IgD-negative memory B cell (primary cell): Measurements from ENCODE around the gene CASS4. TPM values are rescaled to one million over a fixed set of nuclear protein-coding genes. Genes with fewer than 3 reads are reported as not detected.

Experiments
- H3K27ac Mint-ChIP-seq, 3 donors: one replicate each; pipeline ENCODE4 v1.8.0; 2020 to 2022; ENCODE audit warnings: mild to moderate bottlenecking in 3 of 3, mixed read lengths in 3 of 3, moderate library complexity in 1 of 3
- H3K27me3 Mint-ChIP-seq: one replicate; pipeline ENCODE4 v1.8.0; 2021; ENCODE audit warnings: mixed read lengths
- H3K36me3 Mint-ChIP-seq: one replicate; pipeline ENCODE4 v1.8.0; 2020; ENCODE audit warnings: mild to moderate bottlenecking, mixed read lengths
- H3K4me1 Mint-ChIP-seq, 3 donors: one replicate each; pipeline ENCODE4 v1.8.0; 2020 to 2022; ENCODE audit warnings: mixed read lengths in 3 of 3, mild to moderate bottlenecking in 1 of 3
- H3K4me3 Mint-ChIP-seq, 4 donors: one replicate each; pipeline ENCODE4 v1.8.0; 2020 to 2022; ENCODE audit warnings: mild to moderate bottlenecking in 4 of 4, mixed read lengths in 4 of 4, moderate library complexity in 3 of 4
- H3K9me3 Mint-ChIP-seq, 3 donors: one replicate each; pipeline ENCODE4 v1.8.0; 2020 to 2021; ENCODE audit warnings: mixed read lengths in 3 of 3, mild to moderate bottlenecking in 1 of 3
- polyA plus RNA-seq: library from polyadenylated mRNA; unstranded; fragments of 300-500 nt; fragmentation: Illumina TruSeq; gene quantifications from one replicate; pipeline ENCODE4 v1.2.3, GENCODE V29; 2021

Gene CASS4
- polyA plus RNA-seq, 1 donor from 2014 or later = 0.34 TPM

DNA sequence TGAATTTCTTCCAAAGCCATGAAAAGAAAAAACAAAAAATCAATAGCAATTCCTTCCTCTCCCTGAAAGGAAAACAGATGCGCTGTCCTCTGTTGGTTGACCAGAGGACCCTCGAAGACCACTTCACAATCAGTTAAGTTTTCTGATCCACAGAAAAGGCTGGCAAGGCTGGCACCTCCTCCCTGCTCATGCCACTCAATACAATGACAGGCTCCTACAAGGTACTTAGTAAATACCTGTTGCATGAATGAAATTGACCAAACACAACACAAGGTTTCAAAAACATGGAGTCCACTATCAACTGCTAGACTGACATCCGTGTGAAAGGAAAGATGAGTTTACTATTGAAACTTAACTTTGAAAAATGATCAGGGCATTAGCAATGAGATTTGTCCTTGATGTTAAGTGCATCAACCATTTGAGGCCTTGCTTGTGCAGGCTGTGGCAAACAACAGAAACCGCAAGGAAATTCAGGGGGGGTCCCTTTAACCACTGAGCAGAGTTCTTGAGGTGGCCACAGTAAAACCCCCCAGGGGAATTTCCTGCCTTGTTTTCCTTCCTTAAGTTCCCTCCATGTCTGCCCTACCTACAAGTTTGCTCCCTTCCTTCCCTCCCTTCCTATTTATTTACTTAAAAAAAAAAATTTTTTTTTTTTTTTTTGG lies 28.4 kb downstream of the CASS4 start:
- Mint-ChIP-seq H3K4me3 (no peak overlapping the region), H3K27ac (peak overlapping the region in 1 of 3 donors; percentile 11), H3K36me3 (no peaks in the 10 kb centered on the region), H3K4me1 (peaks cover 1 to 13% (median 7%) of the 10 kb centered on the region in 3 donors), H3K9me3 (no peaks in the 10 kb centered on the region), H3K27me3 (no peaks in the 10 kb centered on the region)

DNA sequence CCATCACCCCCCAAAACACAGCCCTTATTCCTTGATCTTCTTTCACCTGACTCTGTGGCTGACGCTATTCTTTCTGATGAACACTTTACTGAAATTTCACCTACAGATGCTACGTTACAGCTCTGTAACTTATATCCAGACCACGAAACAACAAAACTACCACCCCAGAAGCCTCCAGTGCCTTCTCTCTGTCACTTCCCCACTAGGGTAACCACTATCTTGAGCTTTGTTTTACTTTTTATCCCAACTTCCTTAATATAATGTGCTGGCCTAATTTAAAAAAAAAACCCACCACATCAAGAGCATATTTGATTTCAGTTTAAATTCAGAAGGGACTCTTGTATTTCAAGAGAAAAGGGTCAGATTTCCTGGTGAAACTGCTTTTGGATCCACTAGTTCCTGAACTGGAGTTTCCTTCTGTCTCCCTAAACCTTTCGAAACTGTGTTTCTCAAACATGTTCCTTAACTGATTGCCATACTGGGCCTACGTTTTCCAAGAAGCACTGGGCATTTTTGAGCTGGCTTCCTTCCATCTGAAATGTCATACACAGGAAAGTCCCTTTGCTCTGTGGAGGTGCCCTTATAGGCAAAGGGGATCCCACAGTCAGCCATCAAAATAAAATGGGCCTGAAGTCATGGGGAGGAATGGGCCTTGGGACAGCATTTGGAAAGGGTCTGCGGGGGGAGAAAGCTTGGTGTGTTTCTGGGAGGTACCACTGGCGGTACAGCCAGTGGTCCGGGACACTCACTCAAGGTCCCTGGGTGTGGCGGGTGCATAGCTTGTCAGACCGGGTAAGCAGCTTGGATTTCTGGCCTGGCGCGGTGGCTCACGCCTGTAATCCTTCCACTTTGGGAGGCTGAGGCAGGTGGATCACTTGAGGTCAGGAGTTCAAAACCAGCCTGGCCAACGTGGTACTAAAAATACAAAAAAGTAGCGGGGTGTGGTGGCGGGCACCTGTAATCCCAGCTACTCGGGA lies 30.6 kb downstream of the CASS4 start:
- H3K27me3 Mint-ChIP-seq = no peaks in the 10 kb centered on the region
- no peak overlapping the region for H3K27ac Mint-ChIP-seq
- H3K9me3 Mint-ChIP-seq = no peaks in the 10 kb centered on the region
- H3K4me3 Mint-ChIP-seq = no peak overlapping the region
- H3K4me1 Mint-ChIP-seq = peaks cover 0 to 12% (median 7%) of the 10 kb centered on the region in 3 donors
- H3K36me3 Mint-ChIP-seq = no peaks in the 10 kb centered on the region

DNA sequence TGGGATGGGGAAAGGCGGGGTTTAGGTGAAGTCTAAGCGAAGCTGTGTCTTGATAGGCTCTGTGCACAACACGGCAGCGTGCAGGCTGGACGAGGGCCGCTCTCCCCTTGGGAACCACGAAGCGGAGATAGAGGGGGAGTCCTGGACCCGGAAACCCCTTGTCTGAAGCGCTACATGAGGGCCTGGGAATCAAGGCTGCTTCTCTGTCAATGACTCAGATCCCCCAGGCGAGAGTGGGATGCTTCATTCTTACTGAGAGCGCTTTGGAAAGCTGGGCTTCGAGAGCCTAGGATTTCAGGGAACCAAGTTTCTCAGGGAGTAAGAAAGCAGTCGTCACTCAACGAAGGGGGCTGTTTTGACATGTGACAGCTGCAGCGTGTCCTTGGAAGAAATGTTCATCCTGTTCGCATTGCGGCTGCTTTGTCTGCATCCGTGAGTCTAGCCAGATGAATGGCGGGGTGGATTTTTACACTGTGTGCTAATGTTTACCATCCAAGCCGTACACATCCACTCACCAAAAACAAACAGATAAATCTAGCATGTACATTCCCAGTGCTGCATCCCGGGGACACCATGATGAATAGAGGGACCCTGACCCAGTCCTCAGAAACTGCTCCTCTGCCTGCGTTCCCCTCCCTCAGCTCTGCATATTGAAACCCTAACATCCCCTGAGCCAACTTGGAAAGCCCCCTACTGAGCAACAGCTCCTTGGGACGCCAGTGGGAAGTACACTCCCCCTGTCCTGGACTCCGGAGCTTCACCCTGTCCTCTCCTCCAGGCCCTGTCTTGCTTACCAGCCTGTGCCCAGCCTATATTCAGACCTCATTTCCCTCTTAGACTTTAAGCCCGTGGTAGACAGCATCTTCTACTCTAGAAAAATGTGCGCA lies 31.8 kb downstream of the CASS4 start:
- Mint-ChIP-seq H3K27ac (no peak overlapping the region), H3K27me3 (no peaks in the 10 kb centered on the region)

GRCh38 chr20:56445130-56445529 lies 33.1 kb downstream of the CASS4 start:
- no peaks in the 10 kb centered on the region for H3K9me3 Mint-ChIP-seq
- no peak overlapping the region for H3K4me3 Mint-ChIP-seq
- H3K4me1 Mint-ChIP-seq = peaks cover 0 to 9% (median 4%) of the 10 kb centered on the region in 3 donors
- H3K36me3 Mint-ChIP-seq = no peaks in the 10 kb centered on the region
- no peaks in the 10 kb centered on the region for H3K27me3 Mint-ChIP-seq
- H3K27ac Mint-ChIP-seq = peak overlapping the region in 1 of 3 donors; percentile 73

More for the DNA sequence above, 31.8 kb downstream of the CASS4 start:
- H3K4me3 Mint-ChIP-seq = no peak overlapping the region
- no peaks in the 10 kb centered on the region for H3K36me3 Mint-ChIP-seq
- peaks cover 0 to 12% (median 7%) of the 10 kb centered on the region in 3 donors for H3K4me1 Mint-ChIP-seq
- no peaks in the 10 kb centered on the region for H3K9me3 Mint-ChIP-seq

GRCh38 chr20:56445540-56445939 lies 33.5 kb downstream of the CASS4 start:
- H3K36me3 Mint-ChIP-seq = no peaks in the 10 kb centered on the region
- no peaks in the 10 kb centered on the region for H3K27me3 Mint-ChIP-seq
- H3K4me1 Mint-ChIP-seq = peaks cover 0 to 5% (median under 1%) of the 10 kb centered on the region in 3 donors
- H3K9me3 Mint-ChIP-seq = no peaks in the 10 kb centered on the region
- H3K27ac Mint-ChIP-seq = peak overlapping the region in 1 of 3 donors; percentile 73
- H3K4me3 Mint-ChIP-seq = no peak overlapping the region

DNA sequence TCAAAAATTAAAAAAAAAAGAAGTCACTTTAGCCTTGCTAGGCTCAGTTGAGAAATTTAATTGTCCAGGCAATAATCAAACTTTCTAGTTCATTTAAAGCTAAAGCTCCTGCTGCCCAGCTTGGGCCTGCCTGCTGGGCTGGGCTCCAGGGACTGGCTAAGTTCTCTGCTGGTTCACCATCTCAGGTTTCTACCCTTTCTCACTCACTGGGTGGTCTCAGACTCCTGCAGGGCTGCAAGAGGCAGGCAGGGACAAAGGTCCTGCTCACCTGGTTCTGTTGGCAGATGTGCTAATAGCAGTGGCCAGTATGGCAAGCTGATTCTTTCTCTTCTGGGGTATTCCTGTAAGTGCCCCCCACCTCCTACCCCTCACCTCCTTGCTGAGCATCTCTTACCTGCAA lies 35.2 kb downstream of the CASS4 start:
- Mint-ChIP-seq H3K4me3 (no peak overlapping the region), H3K27me3 (no peaks in the 10 kb centered on the region), H3K4me1 (no peaks in the 10 kb centered on the region), H3K36me3 (no peaks in the 10 kb centered on the region), H3K27ac (no peak overlapping the region), H3K9me3 (no peaks in the 10 kb centered on the region)

GRCh38 chr20:56449459-56449858 lies 37.4 kb downstream of the CASS4 start:
- Mint-ChIP-seq H3K4me3 (no peak overlapping the region), H3K27me3 (no peaks in the 10 kb centered on the region), H3K4me1 (peaks cover 4 to 8% (median 7%) of the 10 kb centered on the region in 3 donors), H3K27ac (no peak overlapping the region), H3K9me3 (no peaks in the 10 kb centered on the region), H3K36me3 (no peaks in the 10 kb centered on the region)

- H3K27me3 Mint-ChIP-seq = no peaks in the 10 kb centered on the region
- no peaks in the 10 kb centered on the region for H3K9me3 Mint-ChIP-seq
- peak overlapping the region in 1 of 4 donors; percentile 80 for H3K4me3 Mint-ChIP-seq
- H3K36me3 Mint-ChIP-seq = no peaks in the 10 kb centered on the region
- peak overlapping the region in 1 of 3 donors; percentile 14 for H3K27ac Mint-ChIP-seq
- peaks cover 4 to 13% (median 7%) of the 10 kb centered on the region in 3 donors for H3K4me1 Mint-ChIP-seq
Measured at GRCh38 chr20:56451056-56451765, 39.2 kb downstream of the CASS4 start.

DNA sequence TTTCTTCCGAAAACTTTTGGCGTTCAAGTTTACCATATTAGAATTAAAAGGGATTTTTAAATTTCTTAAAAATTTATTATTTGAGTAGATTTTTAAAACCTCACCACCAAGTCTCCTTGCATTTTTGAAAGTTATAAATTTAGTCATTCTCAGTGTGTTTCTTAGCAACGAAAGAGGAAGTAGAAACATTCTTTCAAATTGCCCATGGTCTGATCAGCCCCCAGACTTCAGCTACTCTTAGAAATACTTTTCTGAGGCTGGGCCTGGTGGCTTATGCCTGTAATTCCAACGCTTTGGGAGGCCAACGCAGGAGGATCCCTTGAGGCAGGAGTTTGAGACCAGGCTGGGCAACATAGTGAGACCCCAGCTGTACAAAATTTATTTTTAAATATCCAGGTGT lies 41.3 kb downstream of the CASS4 start:
- H3K4me3 Mint-ChIP-seq = no peak overlapping the region
- H3K9me3 Mint-ChIP-seq = no peaks in the 10 kb centered on the region
- no peaks in the 10 kb centered on the region for H3K27me3 Mint-ChIP-seq
- H3K4me1 Mint-ChIP-seq = peaks cover 4 to 17% (median 7%) of the 10 kb centered on the region in 3 donors
- no peaks in the 10 kb centered on the region for H3K36me3 Mint-ChIP-seq
- peak overlapping the region in 1 of 3 donors; percentile 67 for H3K27ac Mint-ChIP-seq

- Mint-ChIP-seq H3K4me3 (no peak overlapping the region), H3K4me1 (peaks cover 4 to 17% (median 7%) of the 10 kb centered on the region in 3 donors), H3K27ac (no peak overlapping the region), H3K36me3 (no peaks in the 10 kb centered on the region), H3K9me3 (no peaks in the 10 kb centered on the region), H3K27me3 (no peaks in the 10 kb centered on the region)
Measured at GRCh38 chr20:56454754-56455153, 42.7 kb downstream of the CASS4 start.

GRCh38 chr20:56458206-56458821 lies 46.3 kb downstream of the CASS4 start:
- H3K27me3 Mint-ChIP-seq = no peaks in the 10 kb centered on the region
- peak overlapping the region in 1 of 3 donors; percentile 74 for H3K27ac Mint-ChIP-seq
- H3K36me3 Mint-ChIP-seq = no peaks in the 10 kb centered on the region
- no peak overlapping the region for H3K4me3 Mint-ChIP-seq
- peaks cover 4 to 13% (median 6%) of the 10 kb centered on the region in 3 donors for H3K4me1 Mint-ChIP-seq
- no peaks in the 10 kb centered on the region for H3K9me3 Mint-ChIP-seq

DNA sequence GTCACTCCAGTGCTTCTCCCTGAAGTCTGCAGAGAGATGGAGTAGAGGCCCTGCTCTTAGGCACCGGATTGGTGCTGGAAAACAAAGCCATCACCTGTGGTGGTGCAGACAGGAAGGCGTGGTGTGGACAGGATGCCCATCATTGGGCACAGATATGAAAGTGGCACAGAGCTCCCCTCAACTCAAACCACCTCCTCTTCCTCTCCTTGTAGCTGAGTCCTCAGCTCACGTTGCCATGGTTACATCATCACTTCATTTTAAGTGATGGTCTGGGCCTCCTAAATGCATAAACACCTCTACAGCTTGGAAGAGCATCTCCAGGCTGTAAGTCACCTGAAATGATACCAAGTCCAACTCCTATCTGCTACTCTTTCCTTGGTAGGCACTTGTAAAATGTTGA lies 48.4 kb downstream of the CASS4 start:
- no peaks in the 10 kb centered on the region for H3K27me3 Mint-ChIP-seq
- H3K27ac Mint-ChIP-seq = peak overlapping the region in 2 of 3 donors; percentile 56 to 74
- H3K36me3 Mint-ChIP-seq = no peaks in the 10 kb centered on the region
- no peaks in the 10 kb centered on the region for H3K9me3 Mint-ChIP-seq
- H3K4me1 Mint-ChIP-seq = peaks cover under 1 to 7% (median 4%) of the 10 kb centered on the region in 3 donors
- H3K4me3 Mint-ChIP-seq = no peak overlapping the region

GRCh38 chr20:56461576-56461975 lies 49.5 kb downstream of the CASS4 start:
- H3K9me3 Mint-ChIP-seq = no peaks in the 10 kb centered on the region
- peak overlapping the region in 1 of 4 donors; percentile 47 for H3K4me3 Mint-ChIP-seq
- H3K27me3 Mint-ChIP-seq = no peaks in the 10 kb centered on the region
- H3K4me1 Mint-ChIP-seq = peaks cover 9 to 16% (median 14%) of the 10 kb centered on the region in 3 donors
- H3K27ac Mint-ChIP-seq = no peak overlapping the region
- no peaks in the 10 kb centered on the region for H3K36me3 Mint-ChIP-seq

DNA sequence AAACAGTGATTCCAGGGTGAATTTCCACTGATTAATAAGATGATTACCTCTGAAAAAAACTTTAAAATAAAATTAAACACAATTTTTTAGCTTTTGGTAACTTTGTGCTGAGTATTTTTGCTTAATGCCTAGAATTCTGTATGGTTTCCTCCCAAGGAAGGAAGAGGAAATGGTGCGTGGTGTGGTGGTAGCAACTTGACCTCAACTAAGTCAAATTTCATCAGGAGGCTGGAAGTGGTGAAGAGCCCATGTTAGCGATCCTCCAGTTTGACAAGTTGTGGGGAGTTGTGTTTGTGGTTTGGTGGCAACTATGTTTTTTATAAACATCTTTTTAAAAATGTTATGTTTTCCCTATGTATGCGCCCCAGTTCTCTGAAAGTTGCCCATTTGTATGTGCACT lies 51.4 kb downstream of the CASS4 start:
- H3K27me3 Mint-ChIP-seq = no peaks in the 10 kb centered on the region
- no peaks in the 10 kb centered on the region for H3K9me3 Mint-ChIP-seq
- no peaks in the 10 kb centered on the region for H3K36me3 Mint-ChIP-seq
- H3K4me3 Mint-ChIP-seq = no peak overlapping the region
- H3K4me1 Mint-ChIP-seq = peaks cover 15 to 21% (median 16%) of the 10 kb centered on the region in 3 donors
- H3K27ac Mint-ChIP-seq = no peak overlapping the region
